GM21786 (cell line): Measurements from ENCODE around the gene DNAJB8.

Source experiments
- ATAC-seq: cut with Tn5 transposase; IDR thresholded peaks from one replicate; pipeline ENCODE4 v1.9.1; 2021; ENCODE audit not compliant: unreplicated experiment

The DNAJB8 gene

DNA sequence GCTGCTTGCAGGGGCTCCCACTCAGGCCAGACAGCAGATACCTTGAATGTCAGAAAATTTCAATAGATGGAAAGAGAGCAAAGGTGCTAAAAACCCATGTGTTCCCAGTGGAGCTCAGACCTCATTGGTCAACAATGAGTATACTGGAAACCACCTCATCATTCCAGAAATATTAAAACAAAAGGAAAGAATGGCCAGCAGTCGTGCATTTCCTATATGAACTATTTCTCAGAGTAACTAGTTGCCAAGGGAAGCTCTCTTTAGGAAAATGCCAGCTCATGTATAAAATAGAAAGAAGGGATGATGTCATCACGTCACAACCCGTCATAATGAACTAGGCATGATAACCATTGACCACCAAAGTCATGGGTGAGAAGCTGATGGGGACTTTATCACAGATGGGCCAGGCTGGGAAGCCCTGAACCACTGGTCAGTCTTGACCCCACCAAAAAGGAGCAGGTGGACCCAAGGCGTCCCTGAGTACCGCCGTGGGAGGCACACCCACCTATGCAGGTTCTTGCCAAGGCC, 17.5 kb downstream of the DNAJB8 start:
- no peak for ATAC-seq

DNA sequence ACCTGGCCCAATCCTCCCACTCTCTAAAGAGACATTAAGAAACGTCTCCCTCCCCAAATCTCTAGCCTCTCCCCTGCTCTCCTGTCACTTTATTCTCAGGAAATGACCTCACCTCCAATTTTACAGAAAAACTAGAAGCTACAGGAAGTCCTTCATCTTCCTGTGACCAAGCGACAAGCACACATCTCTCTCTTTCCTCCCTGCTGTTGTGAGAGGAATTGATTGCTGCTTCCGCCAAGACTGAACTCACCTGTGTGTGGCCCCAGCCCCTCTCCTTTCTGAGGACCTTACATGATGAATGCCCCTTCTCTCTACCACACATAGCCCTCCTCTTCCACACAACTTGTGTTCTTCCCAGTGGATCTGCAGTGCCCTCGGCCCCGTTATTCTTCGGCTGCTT, 18.2 kb downstream of the DNAJB8 start:
- no peak for ATAC-seq

DNA sequence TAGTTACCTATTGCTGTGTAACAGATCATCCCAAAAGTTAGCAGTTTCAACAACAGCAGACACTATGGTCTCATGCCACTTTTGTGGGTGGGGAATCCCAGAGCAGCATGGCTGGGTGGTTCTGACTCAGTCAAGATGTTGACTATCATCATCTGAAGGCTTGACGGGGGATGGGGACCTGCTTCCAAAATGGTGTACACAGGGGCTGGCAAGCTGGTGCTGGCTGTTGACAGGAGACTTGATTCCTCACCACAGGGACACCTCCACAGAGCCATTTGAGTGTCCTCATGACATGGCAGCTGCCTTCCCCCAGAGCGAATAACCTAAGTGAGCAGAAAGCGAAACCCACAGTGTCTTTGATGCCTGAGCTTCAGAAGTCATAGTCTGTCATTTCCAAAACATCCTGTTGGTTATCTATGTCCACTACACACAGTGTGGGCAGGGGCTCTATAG, 19.1 kb downstream of the DNAJB8 start:
- no peak for ATAC-seq

DNA sequence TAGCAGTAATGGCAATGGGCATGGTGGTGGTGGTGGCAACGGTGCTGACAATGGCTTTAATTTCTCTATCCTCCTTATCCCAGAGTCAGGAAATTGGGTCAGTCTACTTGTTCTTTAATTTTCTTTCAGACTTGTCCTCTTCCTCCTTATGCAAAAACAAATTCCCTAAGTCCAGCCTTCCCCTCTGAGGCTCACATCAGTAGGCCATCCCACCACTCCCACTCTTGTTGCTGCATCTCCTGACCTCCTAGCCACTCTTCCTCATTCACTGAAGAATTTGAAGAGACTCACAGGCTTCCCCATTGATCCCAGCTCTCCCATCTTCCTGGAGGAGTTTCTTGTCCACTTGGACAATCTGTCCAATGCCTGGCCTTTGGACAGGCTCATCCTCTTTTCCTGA, 19.9 kb downstream of the DNAJB8 start:
- no peak for ATAC-seq

DNA sequence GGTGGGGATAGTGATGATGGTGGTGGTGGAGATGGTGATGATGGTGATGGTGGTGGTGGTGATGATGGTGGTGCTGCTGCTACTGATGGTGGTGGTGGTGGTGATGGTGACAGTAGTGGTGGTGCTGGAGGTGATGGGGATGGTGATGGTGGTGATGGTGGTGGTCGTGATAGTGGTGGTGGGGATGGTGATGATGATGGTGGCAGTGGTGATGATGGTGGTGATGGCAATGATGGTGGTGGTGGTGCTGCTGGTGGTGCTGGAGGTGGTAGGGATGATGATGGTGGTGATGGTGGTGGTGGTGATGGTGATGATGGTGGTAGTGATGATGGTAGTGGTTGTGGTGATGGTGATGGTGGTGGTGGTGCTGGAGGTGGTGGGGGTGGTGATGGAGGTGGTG, 21.3 kb downstream of the DNAJB8 start:
- ATAC-seq = no peak

DNA sequence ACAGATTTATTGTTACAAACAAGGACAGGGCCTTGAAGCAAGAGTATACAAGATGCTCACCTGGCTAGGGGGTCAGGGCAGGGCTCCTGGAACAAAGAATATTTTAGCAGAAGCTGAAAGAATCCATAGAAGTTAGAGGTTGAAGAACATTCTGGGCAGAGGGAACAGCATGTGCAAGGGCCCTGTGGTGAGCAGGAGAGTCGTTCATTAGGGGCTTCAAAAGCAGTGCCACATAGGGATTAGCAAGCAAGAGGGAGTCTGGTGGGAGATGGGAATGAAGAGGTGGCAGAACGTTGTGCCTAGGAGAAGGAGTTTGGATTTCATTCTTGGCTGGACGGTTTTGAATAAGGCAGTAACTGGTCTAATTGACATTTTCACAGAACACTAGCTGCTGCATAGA, 22.9 kb downstream of the DNAJB8 start:
- no peak for ATAC-seq

DNA sequence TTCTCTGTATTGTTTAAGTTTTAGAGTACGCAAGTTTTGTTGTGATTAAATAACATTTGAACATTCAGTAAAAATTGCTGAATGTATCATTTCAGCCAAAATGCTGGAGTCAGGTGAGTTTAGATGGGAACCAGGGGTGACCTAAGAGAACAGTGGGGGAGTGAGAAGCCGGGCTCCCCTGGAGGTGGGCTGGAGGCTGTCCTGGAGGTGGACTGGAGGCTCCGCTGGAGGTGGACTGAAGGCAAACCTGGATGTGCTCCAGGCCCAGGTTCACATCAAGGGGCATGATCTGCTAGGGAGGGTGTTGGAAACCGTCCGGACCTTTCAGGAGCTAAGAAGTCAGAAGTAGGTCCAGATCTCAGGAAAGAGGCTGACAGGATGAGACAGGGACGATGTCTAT, 23.7 kb downstream of the DNAJB8 start:
- ATAC-seq = no peak

DNA sequence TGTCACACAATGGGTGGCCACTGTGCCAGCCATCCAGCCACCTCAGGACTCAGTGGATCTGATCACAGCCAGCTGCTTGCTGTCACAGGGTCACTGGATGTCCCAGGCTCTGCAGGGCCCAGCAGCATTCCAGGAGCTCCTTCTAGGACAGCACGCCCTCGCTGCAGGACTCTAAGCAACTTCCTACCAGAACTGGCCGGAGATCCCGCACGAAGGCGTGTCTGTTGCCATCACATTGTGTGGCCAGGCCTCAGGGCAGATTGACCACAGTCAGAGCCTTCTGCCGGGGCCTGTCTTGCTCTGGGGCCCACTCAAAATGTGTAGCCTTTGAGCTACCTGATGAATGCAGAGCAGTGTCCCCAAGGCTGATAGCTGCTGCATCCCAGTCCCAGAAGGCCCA, 24.6 kb downstream of the DNAJB8 start:
- ATAC-seq = no peak

DNA sequence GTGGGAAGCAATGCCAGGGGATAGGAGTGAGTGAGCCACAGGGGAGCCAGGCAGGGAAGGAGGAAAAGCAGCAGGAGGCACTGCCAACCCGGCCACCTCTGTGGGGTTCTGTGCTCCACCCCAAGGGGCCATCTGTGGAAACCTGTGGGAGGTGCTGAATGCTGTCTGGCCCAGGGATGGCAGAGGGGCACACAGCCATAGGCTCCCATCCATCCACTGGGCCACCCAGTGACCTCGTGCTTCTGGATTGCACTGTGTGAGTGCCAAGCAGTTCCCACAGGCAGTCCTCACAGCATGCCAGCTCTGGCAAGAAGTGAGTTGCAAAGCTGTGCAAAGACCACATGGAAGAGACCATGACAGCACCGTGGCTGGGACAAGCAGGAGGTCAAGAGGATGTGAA, 27.5 kb downstream of the DNAJB8 start:
- ATAC-seq = no peak

DNA sequence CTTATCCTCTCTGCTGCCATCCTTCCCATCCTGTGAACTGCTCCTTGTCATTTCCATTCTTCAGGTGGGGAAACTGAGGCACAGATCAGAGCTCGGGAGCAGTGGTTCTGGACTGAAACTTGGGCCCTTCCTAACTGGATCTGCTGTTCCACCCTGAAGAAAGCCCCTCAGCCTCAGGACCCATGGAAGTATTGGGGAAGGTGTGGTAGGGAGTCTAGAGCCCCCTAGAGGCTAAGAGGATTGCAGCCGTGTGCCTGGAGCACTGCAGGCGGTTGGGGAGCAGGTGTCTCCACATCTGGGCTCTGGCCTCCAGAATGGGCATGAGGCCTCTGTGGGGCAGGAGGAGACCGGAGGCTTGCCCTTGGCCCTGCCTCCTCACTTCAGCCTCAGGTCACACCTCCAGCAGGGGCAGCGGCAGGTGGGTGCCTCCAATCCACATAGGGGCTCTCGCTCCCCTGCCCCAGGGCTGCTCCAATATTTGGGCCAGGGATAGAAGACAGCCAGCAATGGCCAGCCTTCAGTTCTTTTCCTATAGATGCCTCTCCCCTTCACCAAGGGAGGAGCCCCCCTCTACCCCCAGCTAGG, 28.1 kb downstream of the DNAJB8 start:
- no peak for ATAC-seq

DNA sequence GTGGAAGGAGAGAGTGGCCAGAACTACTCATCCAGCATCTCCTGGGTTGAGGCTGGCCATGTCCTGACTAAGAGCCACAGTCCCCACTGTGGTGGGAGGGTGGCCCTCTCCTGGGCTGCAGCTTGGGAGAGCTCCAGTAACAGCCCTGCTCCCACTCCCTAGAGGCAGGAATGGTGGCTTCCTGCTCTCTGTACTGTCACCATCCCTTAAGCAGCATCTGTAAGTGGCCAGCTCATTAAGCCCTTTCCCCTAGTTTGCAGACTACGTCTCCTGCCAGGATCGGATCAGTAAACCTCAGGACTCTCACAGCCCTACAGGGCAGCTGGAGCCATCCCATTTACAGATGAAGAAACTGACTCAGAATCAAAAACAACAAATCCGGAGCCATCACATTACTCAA, 30.5 kb downstream of the DNAJB8 start:
- ATAC-seq = no peak

DNA sequence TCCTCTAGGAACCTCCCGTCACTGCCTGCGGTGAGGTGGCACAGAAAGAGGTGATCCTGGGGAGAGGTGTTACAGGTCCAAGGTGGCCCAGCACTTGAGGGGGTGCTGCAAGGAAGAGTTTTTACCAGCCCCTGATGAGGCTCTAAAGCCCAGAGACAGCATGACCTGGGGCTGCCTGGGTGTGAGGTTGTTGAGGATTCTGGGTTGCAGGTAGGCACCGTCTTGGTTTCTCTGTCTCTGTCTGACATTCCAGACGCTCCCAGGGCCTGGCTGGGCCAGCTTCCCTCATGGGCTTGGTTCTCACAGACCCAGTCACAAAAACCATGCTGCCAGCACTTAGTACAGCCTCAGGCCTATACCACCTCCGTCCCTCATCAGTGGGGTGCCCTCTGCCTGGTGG, 31.1 kb downstream of the DNAJB8 start:
- no peak for ATAC-seq

DNA sequence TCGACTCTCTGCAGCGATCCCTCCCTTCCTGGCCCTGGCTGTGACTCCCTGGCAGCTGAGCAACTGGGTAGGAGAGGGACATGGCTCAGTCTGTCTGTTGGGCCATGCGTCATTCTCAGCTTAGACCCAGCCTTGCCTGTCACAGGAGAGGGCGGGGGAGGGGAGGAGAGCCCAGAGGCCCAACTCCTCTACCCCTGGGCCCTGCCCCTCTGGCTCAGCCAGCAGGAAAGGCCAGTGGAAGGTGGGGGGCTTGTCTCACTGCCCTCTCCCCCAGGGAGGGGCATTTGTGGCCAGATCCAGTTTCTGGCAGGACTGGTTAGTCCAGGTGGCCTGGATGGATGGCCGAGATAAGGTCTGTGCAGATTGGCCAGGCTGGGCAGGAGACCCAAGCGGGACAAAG, 31.6 kb downstream of the DNAJB8 start:
- ATAC-seq = no peak

DNA sequence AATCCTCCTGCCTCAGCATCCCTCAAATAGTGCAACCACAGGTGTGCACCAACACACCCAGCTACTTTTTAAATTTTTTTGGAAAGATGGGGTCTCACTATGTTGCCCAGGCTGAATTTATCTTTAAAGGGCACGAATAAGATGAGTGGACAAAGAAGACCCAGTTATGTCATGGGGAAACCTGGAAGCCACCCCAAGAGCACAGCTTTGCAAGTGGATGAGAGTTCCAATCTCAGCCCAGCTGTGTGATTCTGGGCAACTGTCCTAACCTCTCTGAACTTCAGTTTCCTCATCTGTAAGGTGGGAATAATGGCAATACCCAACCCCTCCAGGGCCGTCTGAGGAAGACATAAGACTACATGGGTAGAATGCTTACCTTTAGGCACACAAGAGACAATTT, 32.2 kb downstream of the DNAJB8 start:
- no peak for ATAC-seq

DNA sequence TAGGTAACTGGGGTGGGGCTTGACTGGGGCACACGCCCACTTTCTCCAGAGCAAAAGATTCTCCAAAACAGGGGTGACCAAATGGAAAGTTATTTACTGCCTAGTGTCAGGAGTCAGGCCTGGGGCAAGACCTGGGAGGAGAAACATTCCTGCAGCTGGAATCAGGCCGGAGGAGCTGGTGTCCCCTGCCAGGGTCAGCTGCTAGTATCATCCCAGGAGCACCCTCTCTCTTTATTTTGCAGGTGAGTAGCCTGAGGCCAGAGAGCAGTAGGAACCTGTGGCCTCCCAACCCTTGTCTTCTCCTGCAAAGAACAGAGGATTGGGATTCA, 32.9 kb downstream of the DNAJB8 start:
- no peak for ATAC-seq

DNA sequence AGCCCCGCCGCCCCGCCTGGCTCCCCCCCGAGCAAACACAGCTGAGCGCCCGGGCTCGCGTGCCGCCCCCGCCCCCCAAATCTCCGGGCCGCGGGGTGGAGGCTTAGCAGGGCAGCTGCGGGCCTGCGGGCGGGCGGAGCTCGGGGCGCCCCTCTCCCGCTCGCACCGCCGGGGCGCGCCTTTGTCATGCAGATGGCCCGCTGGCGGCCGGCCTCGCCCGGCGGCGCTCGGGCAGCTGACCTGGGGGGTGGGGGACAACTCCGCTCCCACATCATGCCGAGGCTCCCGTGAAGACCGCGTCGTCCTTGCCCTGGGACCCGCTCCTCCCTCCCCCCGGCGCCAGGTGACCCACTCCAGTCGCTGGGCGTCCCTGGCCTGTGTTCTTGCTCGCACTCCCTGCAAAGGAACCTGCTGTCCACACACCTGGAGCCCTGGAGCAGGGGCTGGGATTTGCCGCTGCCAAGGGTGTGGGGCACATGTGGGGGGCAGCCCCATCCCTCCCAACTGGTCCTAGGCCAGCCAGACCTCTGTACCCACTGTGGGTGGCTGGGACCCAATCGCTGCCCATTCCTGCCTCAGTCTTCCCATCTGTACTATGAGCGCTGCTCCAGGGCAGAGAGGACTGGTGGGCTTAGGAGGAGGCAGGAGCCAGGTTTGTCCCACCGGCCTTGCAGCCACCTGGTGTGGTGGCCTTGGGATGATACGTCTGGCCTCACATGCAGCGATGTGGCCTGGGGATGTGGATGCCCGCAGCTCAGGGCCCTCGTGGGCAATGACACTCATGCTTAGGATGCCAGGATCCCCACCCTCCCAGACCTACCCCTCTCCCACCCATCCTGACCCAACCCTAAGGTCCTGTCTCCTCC, 33.5 kb downstream of the DNAJB8 start:
- ATAC-seq = no peak

DNA sequence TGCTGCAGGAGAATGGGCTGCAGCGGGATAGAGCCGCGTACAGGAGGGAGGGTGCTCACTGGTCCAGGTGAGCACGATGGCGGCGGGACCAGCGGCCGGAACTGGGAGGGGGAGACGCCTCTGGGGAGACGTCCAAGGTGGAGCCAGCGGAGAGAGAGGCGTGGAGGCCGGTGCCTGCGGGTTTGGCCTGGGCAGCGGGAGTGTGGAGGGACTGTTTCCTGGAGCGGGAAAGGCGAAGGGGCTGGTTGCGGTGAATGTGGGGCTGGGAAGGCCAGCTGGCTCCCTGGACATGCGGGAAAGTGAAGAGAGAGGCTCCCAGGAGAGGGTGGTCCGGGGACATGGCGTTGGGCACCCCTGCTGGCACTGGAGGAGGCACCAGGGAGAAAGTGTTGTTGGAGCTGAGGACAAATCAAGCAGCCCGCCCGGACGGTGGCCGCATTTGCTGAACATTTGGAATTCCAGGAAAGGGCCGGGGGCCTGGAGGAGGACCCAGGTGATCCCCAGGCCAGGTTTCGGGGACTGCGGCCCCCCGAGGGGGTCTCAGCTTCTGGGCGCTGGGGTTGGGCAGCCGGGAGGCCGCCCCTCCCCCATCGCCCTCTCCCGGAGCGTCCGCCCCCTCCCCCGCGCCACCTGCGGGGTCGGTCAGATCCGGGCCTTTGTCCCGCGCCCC, 34.3 kb downstream of the DNAJB8 start:
- no peak for ATAC-seq

DNA sequence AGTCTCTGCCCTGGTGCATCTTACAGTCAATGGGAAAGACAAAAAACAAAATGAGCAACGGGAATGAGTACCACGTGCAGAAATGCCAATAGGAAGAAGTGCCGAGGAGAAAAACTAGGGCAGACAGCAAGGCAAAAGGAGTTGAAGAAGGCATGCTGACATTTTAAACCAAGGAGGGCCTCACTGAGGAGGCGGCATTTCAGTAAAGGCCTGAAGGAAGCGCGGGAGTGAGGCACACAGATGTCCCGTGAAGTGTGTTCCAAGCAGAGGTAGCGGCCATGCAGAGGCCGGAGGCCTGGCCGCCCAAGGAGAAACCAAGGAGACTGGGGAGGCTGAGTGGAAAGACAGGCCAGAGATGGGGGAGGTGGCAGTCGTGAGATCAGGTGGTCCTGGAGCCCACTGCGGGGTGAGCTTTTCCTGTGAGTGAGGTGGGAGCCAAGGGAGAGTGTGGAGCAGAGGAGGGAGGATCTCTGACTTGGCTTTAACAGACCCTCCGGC, 34.8 kb downstream of the DNAJB8 start:
- no peak for ATAC-seq

DNA sequence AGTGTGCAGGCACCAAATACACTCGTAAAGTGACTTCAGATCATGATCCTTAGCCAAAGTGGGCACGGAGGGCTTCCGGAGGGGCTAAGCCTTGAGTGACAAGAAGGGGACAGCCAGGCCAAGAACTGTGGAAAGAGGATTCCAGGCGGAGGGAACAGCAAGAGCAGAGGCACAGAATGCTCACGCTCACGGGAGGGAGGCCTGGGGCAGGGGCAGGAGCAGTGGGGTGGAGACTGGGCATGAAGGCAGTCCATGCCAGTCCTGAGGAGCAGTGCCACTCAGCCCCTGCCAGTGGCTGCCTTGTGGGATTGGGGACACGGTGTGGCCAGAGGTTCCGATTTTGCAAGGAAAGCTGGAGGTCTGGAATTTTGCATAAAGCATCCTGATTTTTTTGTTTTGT, 36.0 kb downstream of the DNAJB8 start:
- ATAC-seq = no peak

DNA sequence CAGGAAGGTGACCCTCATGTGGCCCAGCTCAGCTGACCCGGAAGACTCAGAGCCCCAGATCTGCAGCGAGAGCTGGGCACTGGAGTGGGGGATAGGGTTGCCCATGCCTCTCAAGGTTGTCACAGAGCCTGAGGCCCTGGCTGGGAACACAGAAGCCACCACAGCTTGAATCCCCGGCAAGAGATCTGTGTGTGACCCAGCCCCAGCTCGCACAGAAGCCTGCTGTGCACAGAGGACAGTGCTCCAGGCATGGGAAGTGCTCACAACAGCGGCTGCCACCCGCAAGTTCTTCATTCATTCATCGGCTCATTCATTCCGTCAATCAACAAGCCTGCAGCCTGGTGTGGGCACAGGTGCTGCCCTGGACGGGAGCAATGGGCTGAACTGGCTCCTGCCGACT, 36.4 kb downstream of the DNAJB8 start:
- no peak for ATAC-seq

DNA sequence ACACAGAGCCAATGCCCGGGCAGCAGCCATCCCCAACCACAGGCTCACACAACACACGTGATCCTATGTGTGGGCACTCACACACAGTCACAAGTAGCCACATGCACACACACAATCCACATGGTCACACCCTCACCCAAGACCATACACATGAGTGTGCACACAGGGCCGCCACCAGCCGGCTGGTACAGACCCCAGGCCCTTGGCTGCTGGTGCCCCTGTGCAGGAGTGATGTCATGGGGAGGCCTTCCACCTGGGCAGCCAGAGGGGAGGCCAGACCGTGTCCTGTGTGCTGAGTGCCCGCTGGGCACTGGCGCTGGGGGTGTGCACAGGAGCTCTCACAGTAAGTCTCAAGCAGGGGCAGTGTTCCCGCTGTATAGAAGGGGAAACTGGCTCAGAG, 36.9 kb downstream of the DNAJB8 start:
- no peak for ATAC-seq

DNA sequence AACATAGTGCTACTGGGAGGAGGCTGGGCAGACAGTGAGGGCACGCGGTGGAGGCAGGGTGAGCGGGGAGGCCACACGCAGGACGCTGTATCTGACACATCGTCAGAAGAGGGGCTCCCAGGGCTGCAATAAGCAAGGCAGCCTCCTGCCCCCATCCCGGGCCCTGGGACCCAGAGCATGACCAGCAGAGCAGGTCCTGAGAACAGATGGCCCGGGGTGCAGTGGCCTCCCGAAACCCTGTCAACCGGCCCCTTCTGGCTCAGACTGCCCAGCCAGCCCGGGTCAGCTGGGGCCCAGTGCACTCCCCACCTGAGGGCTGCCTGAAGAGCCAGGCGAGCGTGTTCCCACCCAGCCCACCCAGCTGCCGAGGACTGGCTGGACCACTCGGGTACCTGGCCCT, 37.4 kb downstream of the DNAJB8 start:
- no peak for ATAC-seq
